Right cardiac atrium (tissue), 5 donors: ENCODE results near the gene VRK1. TPM values are rescaled to one million over a fixed set of nuclear protein-coding genes. Genes with fewer than 3 reads are reported as not detected.

Experiments
- ATAC-seq, 2 donors: fragments of 200-7000 bp; cut with Tn5 transposase; one replicate each; pipeline versions ENCODE4 v1.8.0 to v1.9.1; 2020; ENCODE audit warnings: moderate library complexity in 2 of 2, mild to moderate bottlenecking in 1 of 2
- DNase-seq, 3 donors: peaks; one replicate each; pipeline ENCODE4 v3.0.0-alpha.2; 2020
- H3K27ac ChIP-seq: one replicate; pipeline ENCODE4 v1.5.1; 2013; ENCODE audit warnings: mild to moderate bottlenecking, low read length, control low read depth, moderate library complexity
- H3K27me3 ChIP-seq: one replicate; pipeline ENCODE4 v1.6.1; 2013; ENCODE audit not compliant: control insufficient read depth, insufficient read depth
- H3K4me1 ChIP-seq: one replicate; pipeline ENCODE4 v1.6.1; 2013; ENCODE audit warnings: low read length; ENCODE audit not compliant: control insufficient read depth, insufficient read depth
- H3K4me3 ChIP-seq: one replicate; pipeline ENCODE4 v1.5.1; 2013; ENCODE audit warnings: low read length, control low read depth
- H3K9me3 ChIP-seq: one replicate; pipeline ENCODE4 v1.6.1; 2013; ENCODE audit warnings: low read length; ENCODE audit not compliant: control insufficient read depth
- WGBS: extraction: QIAGEN DNeasy Blood & Tissue Kit; methylation state at CpG from one replicate; pipeline ENCODE4 v1.1.7; 2013; 5-methylcytosine and 5-hydroxymethylcytosine counted together
- intact Hi-C, 4 donors: fragments of 100-400 bp; cut with DNase I; formaldehyde crosslinking; loops; one replicate each; pipeline versions ENCODE4 v1.11.0 to v1.14.0; 2022 to 2023
- polyA plus RNA-seq: library from polyadenylated mRNA; stranded (reverse); fragments of 200-250 nt; gene quantifications from one replicate; pipeline ENCODE4 v1.2.3, GENCODE V29; 2013
- total RNA-seq, 4 donors: library from RNA; stranded (reverse); fragmentation: NEBNext Ultra II Directional; extraction: Animal tissue kit (Norgen Biotek cat#: 25700); gene quantifications; one replicate each; pipeline ENCODE4 v1.2.1, GENCODE V29; 2021
- donor health status: healthy with polysubstance abuse.
- donor health status: DM: no; HTN: yes; CAD: no.
- donor health status: DM: no; HTN: no; CAD: no.
- donor health status: DM: no; HTN: yes; CAD: no; lungs with severe emphysema.
- donor health status: DM: yes; HTN: yes; CAD: no.

The VRK1 gene
- total and polyA plus RNA-seq, 5 donors = 4.9 to 9.6 (median 7.7) TPM

DNA sequence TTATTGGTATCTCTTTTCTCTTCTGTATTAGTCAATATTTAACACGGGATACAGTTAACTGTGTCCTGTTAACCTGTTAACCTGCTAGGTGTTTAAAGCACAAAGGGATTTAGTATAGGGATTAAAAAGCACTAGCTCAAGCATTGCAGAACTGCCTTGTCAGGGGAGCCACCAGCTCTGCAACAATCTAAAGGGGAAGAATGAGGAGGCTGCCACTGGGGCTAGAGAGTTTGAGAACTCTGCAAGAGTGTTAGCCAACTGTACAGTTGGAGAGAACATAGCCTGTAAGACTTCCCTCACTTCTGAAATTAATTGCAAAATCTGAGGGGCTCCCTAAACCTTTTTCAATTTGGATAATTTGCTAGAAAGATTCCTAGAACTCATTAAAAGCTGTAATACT, 6.5 kb upstream of the VRK1 start:
- Histone ChIP-seq H3K4me1 (no peaks in the 10 kb centered on the region), H3K27ac (no peak overlapping the region), H3K4me3 (no peak overlapping the region), H3K27me3 (no peaks in the 10 kb centered on the region), H3K9me3 (no peaks in the 10 kb centered on the region)
- 79% methylated on average over 1 of the region's 1 CpG for WGBS
- intact Hi-C loops = no loop called here
- ATAC-seq (no peak), DNase-seq (no peak)

DNA sequence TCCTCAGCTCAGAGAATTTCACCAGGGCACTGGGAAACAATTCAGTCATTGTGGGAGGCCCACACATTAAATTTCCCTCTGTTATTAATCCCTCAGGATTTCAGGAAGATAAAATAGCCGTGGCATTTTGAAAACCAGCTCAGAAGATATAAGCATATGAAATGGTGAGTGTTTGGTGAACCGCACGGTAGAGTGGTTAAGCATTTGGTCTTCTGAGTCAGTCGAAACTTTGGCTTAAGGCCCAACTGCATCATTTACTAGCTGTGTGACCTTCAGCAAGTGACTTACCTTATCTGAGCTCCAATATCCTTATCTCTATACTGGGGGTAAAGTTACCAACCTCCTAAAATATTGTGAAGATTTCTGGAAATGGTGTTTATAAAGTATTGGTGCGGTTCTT, 5.2 kb upstream of the VRK1 start:
- intact Hi-C loops = no loop called here
- 74% methylated on average over 5 of the region's 5 CpGs for WGBS

DNA sequence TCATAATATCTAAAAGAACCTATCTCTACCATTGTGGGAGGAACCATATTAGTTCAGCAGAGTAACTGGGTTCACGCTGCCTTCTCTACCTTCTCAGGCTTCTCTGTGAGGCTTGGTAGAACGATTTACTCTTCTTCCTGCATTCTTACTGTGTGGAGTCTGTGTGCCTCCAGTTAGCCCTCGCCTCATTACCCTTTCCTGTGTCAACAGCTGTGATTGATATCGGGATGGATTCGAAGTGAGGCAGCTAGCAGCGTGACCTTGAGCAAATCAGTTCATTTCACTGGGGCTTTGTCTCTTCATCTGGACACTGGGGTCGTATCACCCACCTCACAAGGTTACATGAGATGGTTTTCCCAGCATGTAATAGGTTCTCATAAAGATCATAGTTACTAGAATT, 4.6 kb upstream of the VRK1 start:
- no peaks in the 10 kb centered on the region for H3K4me1 ChIP-seq
- no peak overlapping the region for H3K27ac ChIP-seq
- no peaks in the 10 kb centered on the region for H3K27me3 ChIP-seq
- WGBS = 49% methylated on average over 7 of the region's 7 CpGs
- H3K9me3 ChIP-seq = no peaks in the 10 kb centered on the region
- intact Hi-C loops = no loop called here
- no peak overlapping the region for H3K4me3 ChIP-seq
- DNase-seq (no peak), ATAC-seq (no peak)

More for the DNA sequence above, 5.2 kb upstream of the VRK1 start:
- H3K4me1 ChIP-seq = no peaks in the 10 kb centered on the region
- ATAC-seq (no peak), DNase-seq (no peak)
- H3K9me3 ChIP-seq = no peaks in the 10 kb centered on the region
- no peak overlapping the region for H3K4me3 ChIP-seq
- H3K27me3 ChIP-seq = no peaks in the 10 kb centered on the region
- no peak overlapping the region for H3K27ac ChIP-seq

DNA sequence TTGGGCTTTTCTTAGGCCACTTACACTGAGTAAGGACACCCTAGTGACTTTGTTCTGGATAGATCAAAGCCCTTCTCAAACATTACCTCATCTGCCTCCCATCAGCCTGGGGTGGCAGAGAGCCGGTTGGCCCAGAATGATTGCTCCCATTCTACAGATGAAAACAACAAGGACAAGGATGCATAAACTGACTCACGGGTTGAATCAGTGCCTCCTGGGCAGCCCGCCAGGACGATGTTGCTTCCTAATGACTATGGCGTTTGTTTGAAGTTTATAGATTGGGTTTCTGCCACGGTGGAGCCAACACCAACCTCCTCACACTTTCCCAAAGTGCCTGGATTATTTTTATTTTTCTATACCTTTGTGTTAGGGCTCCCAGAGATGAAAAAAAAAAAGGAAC, 3.6 kb upstream of the VRK1 start:
- H3K27me3 ChIP-seq = no peaks in the 10 kb centered on the region
- intact Hi-C loops = no loop called here
- DNase-seq = no peak
- 67% methylated on average over 6 of the region's 6 CpGs for WGBS
- H3K4me1 ChIP-seq = no peaks in the 10 kb centered on the region
- ATAC-seq = no peak
- H3K4me3 ChIP-seq = no peak overlapping the region
- no peak overlapping the region for H3K27ac ChIP-seq
- H3K9me3 ChIP-seq = no peaks in the 10 kb centered on the region

DNA sequence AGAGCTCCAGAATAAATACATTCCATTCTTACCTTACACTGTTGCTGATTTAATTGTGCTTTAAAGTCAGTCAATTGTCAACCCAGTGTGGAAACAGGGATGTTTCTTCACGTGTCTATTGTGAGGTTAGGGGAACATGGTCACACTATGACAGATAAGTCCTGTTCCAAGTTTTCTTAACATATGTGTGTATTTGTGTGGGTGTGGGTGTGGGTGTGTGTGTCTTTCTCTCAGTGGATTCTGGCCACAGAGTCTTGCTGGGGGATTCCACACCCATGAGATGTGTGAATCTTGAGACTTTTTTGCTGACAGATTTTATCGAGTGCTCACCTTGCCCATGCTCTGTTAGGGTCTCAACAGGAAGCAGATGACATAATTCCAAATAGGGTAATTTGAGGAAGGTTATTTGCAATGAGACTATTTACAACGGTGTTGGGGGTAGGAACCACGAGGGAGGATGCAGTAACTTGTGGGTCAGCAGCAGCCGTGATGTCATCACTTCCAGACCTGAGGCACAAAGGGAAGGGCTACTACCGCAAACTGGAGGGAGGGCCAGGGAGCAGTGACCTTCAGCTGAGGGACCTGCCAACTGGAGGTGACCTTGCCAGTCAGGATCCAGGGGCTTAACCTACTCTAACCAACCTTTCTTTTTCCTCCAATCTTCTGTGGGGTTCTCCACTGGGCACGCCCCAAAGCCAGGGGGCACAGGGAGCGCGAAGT, 1.9 kb upstream of the VRK1 start:
- DNase-seq (no peak), ATAC-seq (no peak)
- Histone ChIP-seq H3K4me3 (no peak overlapping the region), H3K27ac (no peak overlapping the region), H3K4me1 (no peaks in the 10 kb centered on the region), H3K9me3 (no peaks in the 10 kb centered on the region), H3K27me3 (no peaks in the 10 kb centered on the region)
- 76% methylated on average over 9 of the region's 9 CpGs for WGBS
- intact Hi-C loops = no loop called here

DNA sequence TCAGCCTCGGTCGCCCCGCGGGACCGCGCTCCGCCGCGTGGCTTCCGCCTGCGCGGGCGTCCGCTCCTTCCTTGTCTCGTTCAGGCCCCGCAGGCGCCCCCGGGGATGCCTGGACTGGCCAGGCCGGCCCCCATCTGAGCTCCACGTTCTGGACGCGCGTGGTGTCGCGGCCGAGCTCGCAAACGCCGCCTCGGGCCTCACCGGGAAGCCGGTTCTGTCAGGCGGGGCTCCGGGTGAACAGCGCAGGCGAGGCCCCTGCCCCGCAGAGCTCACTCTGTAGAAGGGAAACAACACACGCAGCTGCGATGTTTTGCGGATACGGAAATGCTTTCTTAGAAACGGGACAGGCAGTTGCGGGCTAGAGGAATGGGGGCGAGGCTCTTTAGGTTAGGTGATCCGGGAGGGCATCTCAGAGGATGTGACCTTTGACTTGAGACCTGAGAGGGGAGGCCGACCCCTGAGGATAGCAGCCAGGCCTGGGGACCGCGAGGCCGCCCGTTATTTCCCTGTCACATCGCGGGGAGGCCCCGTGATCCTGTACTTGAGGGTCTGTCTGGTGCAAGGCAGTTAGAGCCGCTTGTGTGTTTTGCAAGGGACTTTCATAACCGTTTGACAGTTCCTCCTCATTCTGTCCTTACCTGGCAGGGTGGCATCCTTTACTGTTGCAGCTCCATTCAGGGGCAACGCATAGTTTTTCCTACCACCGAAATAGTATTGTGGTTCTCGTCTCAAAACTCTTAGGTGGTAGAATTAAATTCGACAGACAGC, 584 bp downstream of the VRK1 start:
- 1% methylated on average over 59 of the region's 59 CpGs for WGBS
- Histone ChIP-seq H3K4me3 (peak overlapping the region; percentile 61), H3K9me3 (no peaks in the 10 kb centered on the region), H3K4me1 (no peaks in the 10 kb centered on the region), H3K27ac (no peak overlapping the region), H3K27me3 (no peaks in the 10 kb centered on the region)
- intact Hi-C loops = no loop called here
- DNase-seq (peak in 1 of 3 donors; percentile 21), ATAC-seq (no peak)

DNA sequence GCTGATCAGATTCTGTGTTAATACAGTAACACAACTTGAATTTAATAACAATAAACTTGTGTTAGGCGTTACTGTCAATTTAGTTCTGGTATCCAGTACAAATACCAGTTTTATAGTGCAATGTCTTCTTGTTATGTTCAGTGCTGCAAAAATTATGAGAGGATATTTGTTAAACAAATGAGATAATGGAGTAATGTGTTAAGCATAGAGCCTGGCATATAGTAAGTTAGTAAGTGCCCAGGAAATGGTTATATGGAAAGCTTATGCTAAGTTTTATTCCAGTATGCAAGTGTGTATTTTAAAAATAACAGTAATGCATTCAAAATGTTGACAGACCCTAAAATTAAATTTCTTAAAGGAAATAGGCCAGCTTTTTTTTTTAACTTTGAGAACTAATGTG, 1.8 kb downstream of the VRK1 start:
- Histone ChIP-seq H3K27me3 (no peaks in the 10 kb centered on the region), H3K9me3 (no peaks in the 10 kb centered on the region), H3K4me3 (no peak overlapping the region), H3K4me1 (no peaks in the 10 kb centered on the region), H3K27ac (no peak overlapping the region)
- 88% methylated on average over 1 of the region's 1 CpG for WGBS
- intact Hi-C loops = no loop called here
- DNase-seq (no peak), ATAC-seq (no peak)

DNA sequence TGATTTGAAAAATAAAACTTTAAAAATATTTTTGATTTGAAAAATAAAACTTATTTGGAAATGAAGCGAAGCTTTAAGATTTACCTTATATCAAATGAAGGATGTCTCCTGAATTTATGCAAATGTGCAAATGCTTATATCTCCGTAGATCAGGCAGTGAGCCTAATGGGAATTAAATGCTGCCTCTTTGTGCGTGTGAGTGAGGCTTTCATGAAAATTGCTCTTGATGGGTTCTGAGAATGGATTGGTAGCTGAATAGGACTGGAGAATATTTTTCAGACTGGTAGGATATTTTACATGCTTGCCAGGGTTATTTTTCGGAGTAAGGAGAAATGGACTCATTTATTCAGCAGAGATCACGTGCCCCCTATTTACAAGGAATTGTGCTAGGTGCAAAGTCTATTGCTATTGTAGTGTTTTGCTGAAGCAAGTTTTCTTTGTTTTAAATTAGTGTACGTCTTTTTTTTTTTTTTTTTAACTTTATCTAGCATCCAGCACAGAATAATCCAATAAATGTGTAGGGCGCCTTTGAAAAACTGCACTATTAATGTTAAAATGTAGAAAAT, 2.4 kb downstream of the VRK1 start:
- H3K27me3 ChIP-seq = no peaks in the 10 kb centered on the region
- H3K9me3 ChIP-seq = no peaks in the 10 kb centered on the region
- H3K4me1 ChIP-seq = no peaks in the 10 kb centered on the region
- no peak overlapping the region for H3K27ac ChIP-seq
- ATAC-seq = no peak
- H3K4me3 ChIP-seq = no peak overlapping the region
- no peak for DNase-seq
- WGBS = 90% methylated on average over 7 of the region's 7 CpGs
- intact Hi-C loops = no loop called here

DNA sequence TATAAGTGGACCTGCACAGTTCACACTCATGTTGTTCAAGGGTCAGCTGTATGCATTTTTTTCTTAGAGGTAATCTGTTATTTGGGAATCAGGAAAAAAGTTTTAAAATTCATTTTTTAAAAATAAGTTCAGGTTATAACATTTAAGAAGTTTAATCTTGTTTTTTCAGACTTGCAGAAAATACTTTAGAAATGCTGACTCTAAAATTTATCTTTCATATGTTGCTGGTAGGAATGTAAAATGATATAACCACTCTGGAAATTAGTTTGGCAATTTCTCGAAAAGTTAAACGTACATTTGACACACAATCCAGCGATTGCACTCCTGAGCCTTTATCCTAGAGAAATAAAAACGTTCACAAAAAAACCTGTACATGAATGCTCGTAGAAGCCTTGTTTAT, 4.7 kb downstream of the VRK1 start:
- no peak overlapping the region for H3K4me3 ChIP-seq
- WGBS = 88% methylated on average over 5 of the region's 5 CpGs
- DNase-seq = no peak
- H3K9me3 ChIP-seq = no peaks in the 10 kb centered on the region
- no peak for ATAC-seq
- peaks cover 4% of the 10 kb centered on the region for H3K4me1 ChIP-seq
- intact Hi-C loops = no loop called here
- H3K27me3 ChIP-seq = no peaks in the 10 kb centered on the region
- no peak overlapping the region for H3K27ac ChIP-seq

- H3K27ac ChIP-seq = no peak overlapping the region
- no peak overlapping the region for H3K4me3 ChIP-seq
- WGBS = 95% methylated on average over 5 of the region's 5 CpGs
- H3K4me1 ChIP-seq = peaks cover 4% of the 10 kb centered on the region
- H3K27me3 ChIP-seq = no peaks in the 10 kb centered on the region
- intact Hi-C loops = no loop called here
- ATAC-seq = no peak
- DNase-seq = no peak
- no peaks in the 10 kb centered on the region for H3K9me3 ChIP-seq
Measured at GRCh38 chr14:96802963-96803362, 5.8 kb downstream of the VRK1 start.

- H3K4me3 ChIP-seq = no peak overlapping the region
- H3K27me3 ChIP-seq = no peaks in the 10 kb centered on the region
- H3K27ac ChIP-seq = no peak overlapping the region
- DNase-seq = no peak
- 75% methylated on average over 2 of the region's 2 CpGs for WGBS
- ATAC-seq = no peak
- H3K9me3 ChIP-seq = no peaks in the 10 kb centered on the region
- intact Hi-C loops = no loop called here
- H3K4me1 ChIP-seq = peaks cover 4% of the 10 kb centered on the region
Measured at GRCh38 chr14:96803958-96804357, 6.8 kb downstream of the VRK1 start.
